IMR-90 (cell line): ENCODE measurements around the gene PRF1.

Source experiments
- CEBPB ChIP-seq: IDR thresholded peaks from 2 replicates; pipeline ENCODE4 v1.6.1; 2012; ENCODE audit warnings: low read depth, low read length, improper control_type of control experiment
- CTCF ChIP-seq: conservative IDR thresholded peaks from 2 replicates; pipeline ENCODE4 v1.5.1; 2012; ENCODE audit warnings: mild to moderate bottlenecking, low read depth, low read length, improper control_type of control experiment
- ELK1 ChIP-seq: fragments of 150-350 bp; IDR thresholded peaks from 2 replicates; pipeline ENCODE4 v1.6.1; 2016; ENCODE audit warnings: low read depth, mild to moderate bottlenecking, low read length, moderate library complexity, borderline replicate concordance
- FOS ChIP-seq: fragments of 150-350 bp; IDR thresholded peaks from 2 replicates; pipeline ENCODE4 v1.6.1; 2016; ENCODE audit warnings: low read depth, low read length
- MAFK ChIP-seq: IDR thresholded peaks from 2 replicates; pipeline ENCODE4 v1.6.1; 2012; ENCODE audit warnings: low read depth, low read length, improper control_type of control experiment
- MAZ ChIP-seq: IDR thresholded peaks from 2 replicates; pipeline ENCODE4 v1.6.1; 2012; ENCODE audit warnings: low read depth, mild to moderate bottlenecking, low read length, improper control_type of control experiment, moderate library complexity, borderline replicate concordance
- NFE2L2 ChIP-seq: fragments of 150-350 bp; IDR thresholded peaks from 2 replicates; pipeline ENCODE4 v1.6.1; 2016; ENCODE audit warnings: low read depth, mild to moderate bottlenecking, low read length
- POLR2A ChIP-seq: IDR thresholded peaks from 2 replicates; pipeline ENCODE4 v1.6.1; 2012; ENCODE audit warnings: mild to moderate bottlenecking, low read depth, low read length
- RAD21 ChIP-seq: IDR thresholded peaks from 2 replicates; pipeline ENCODE4 v1.6.1; 2012; ENCODE audit warnings: low read length, improper control_type of control experiment
- RCOR1 ChIP-seq: IDR thresholded peaks from 2 replicates; pipeline ENCODE4 v1.6.1; 2012; ENCODE audit warnings: mild to moderate bottlenecking, low read length, improper control_type of control experiment; ENCODE audit not compliant: insufficient replicate concordance
- RFX5 ChIP-seq: IDR thresholded peaks from 2 replicates; pipeline ENCODE4 v1.8.0; 2012; ENCODE audit warnings: low read depth, mild to moderate bottlenecking, low read length, moderate library complexity
- SMC3 ChIP-seq: fragments of 150-350 bp; IDR thresholded peaks from 2 replicates; pipeline ENCODE4 v1.6.1; 2016; ENCODE audit warnings: low read depth, mild to moderate bottlenecking, antibody characterized with exemption, low read length, moderate library complexity
- USF2 ChIP-seq: fragments of 150-350 bp; IDR thresholded peaks from 2 replicates; pipeline ENCODE4 v1.6.1; 2017; ENCODE audit warnings: mild to moderate bottlenecking, antibody characterized with exemption, low read length, low read depth

- TF ChIP-seq MAFK, result no peak
- TF ChIP-seq CTCF, result no peak
- TF ChIP-seq RAD21, result no peak
- no peak for TF ChIP-seq USF2
- no peak for TF ChIP-seq RFX5
- no peak for TF ChIP-seq SMC3
- TF ChIP-seq POLR2A, result no peak
- TF ChIP-seq NFE2L2, result no peak
- no peak for TF ChIP-seq RCOR1
- TF ChIP-seq CEBPB, result no peak
- no peak for TF ChIP-seq MAZ
- no peak for TF ChIP-seq ELK1
- no peak for TF ChIP-seq FOS
Observed at GRCh38 chr10:70576803-70577517, 25.6 kb downstream of the PRF1 start.
